Colonic mucosa (tissue), 4 donors: ENCODE data around the gene CDH4. TPM values are rescaled to one million over a fixed set of nuclear protein-coding genes. Genes with fewer than 3 reads are reported as not detected.

ENCODE experiments used
- DNase-seq: peaks from one replicate; pipeline ENCODE4 v3.0.0-alpha.2; 2020
- H3K27ac ChIP-seq: fragments of 200-600 bp; one replicate; pipeline ENCODE4 v1.8.0; 2021
- H3K27me3 ChIP-seq: fragments of 200-600 bp; one replicate; pipeline ENCODE4 v1.8.0; 2021
- H3K36me3 ChIP-seq: fragments of 200-600 bp; one replicate; pipeline ENCODE4 v1.8.0; 2021
- H3K4me1 ChIP-seq: fragments of 200-600 bp; one replicate; pipeline ENCODE4 v1.8.0; 2021; ENCODE audit warnings: mild to moderate bottlenecking
- H3K4me3 ChIP-seq: fragments of 200-600 bp; one replicate; pipeline ENCODE4 v1.8.0; 2021
- H3K9ac ChIP-seq, 2 donors: one replicate each; pipeline ENCODE4 v1.7.0; 2013; ENCODE audit warnings: control low read depth in 2 of 2, low read depth in 2 of 2, low read length in 2 of 2
- H3K9me3 ChIP-seq: fragments of 200-600 bp; one replicate; pipeline ENCODE4 v1.8.0; 2021
- CTCF ChIP-seq: fragments of 200-600 bp; IDR thresholded peaks from one replicate; pipeline ENCODE4 v1.8.0; 2022; ENCODE audit warnings: antibody characterized with exemption, mild to moderate bottlenecking
- intact Hi-C: fragments of 100-400 bp; cut with DNase I; formaldehyde crosslinking; loops from one replicate; pipeline ENCODE4 v1.14.1; 2022
- total RNA-seq, 2 donors: library from RNA; stranded (reverse); fragmentation: NEBNext Ultra II Directional in 1 of 2; extraction: Animal tissue kit (Norgen Biotek cat#: 25700) in 1 of 2; gene quantifications; one replicate each; pipeline ENCODE4 v1.2.1, GENCODE V29; 2021
- donor health status: healthy.
- donor health status: DM: no; HTN: no; CAD: no.
- donor health status: DM: no; HTN: no; CAD: no.

CDH4 gene
- total RNA-seq, 2 donors from 2014 or later, result 0.08 TPM; not detected in 1

- Histone ChIP-seq H3K36me3 (no peaks in the 10 kb centered on the region), H3K4me3 (no peak overlapping the region), H3K4me1 (no peaks in the 10 kb centered on the region), H3K27ac (no peak overlapping the region), H3K9me3 (no peaks in the 10 kb centered on the region), H3K9ac (no peak overlapping the region), H3K27me3 (no peaks in the 10 kb centered on the region)
- DNase-seq, result no peak
- intact Hi-C loops, result no loop called here
- TF ChIP-seq CTCF, result no peak
Observed at GRCh38 chr20:61559706-61560315, 307.8 kb downstream of the CDH4 start.

- no peaks in the 10 kb centered on the region for H3K27me3 ChIP-seq
- no peak overlapping the region for H3K4me3 ChIP-seq
- no peaks in the 10 kb centered on the region for H3K9me3 ChIP-seq
- H3K36me3 ChIP-seq, result no peaks in the 10 kb centered on the region
- intact Hi-C loops, result no loop called here
- H3K9ac ChIP-seq, result no peak overlapping the region
- H3K4me1 ChIP-seq, result no peaks in the 10 kb centered on the region
- DNase-seq, result no peak
- no peak for TF ChIP-seq CTCF
- no peak overlapping the region for H3K27ac ChIP-seq
Observed at GRCh38 chr20:61560361-61560853, 308.3 kb downstream of the CDH4 start.

- H3K4me3 ChIP-seq, result no peak overlapping the region
- H3K27ac ChIP-seq, result no peak overlapping the region
- no peaks in the 10 kb centered on the region for H3K27me3 ChIP-seq
- no peaks in the 10 kb centered on the region for H3K36me3 ChIP-seq
- no peaks in the 10 kb centered on the region for H3K9me3 ChIP-seq
- DNase-seq, result no peak
- intact Hi-C loops, result no loop called here
- H3K9ac ChIP-seq, result no peak overlapping the region
- no peaks in the 10 kb centered on the region for H3K4me1 ChIP-seq
- no peak for TF ChIP-seq CTCF
Observed at GRCh38 chr20:61561111-61561830, 309.2 kb downstream of the CDH4 start.

- H3K27me3 ChIP-seq, result no peaks in the 10 kb centered on the region
- no peak overlapping the region for H3K9ac ChIP-seq
- no peak for DNase-seq
- no peak for TF ChIP-seq CTCF
- intact Hi-C loops, result no loop called here
- H3K36me3 ChIP-seq, result no peaks in the 10 kb centered on the region
- H3K27ac ChIP-seq, result no peak overlapping the region
- H3K4me3 ChIP-seq, result no peak overlapping the region
- no peaks in the 10 kb centered on the region for H3K9me3 ChIP-seq
- no peaks in the 10 kb centered on the region for H3K4me1 ChIP-seq
Observed at GRCh38 chr20:61562491-61562890, 310.4 kb downstream of the CDH4 start.

- no peak overlapping the region for H3K9ac ChIP-seq
- no peaks in the 10 kb centered on the region for H3K27me3 ChIP-seq
- no peak for TF ChIP-seq CTCF
- DNase-seq, result no peak
- intact Hi-C loops, result no loop called here
- no peak overlapping the region for H3K27ac ChIP-seq
- no peaks in the 10 kb centered on the region for H3K9me3 ChIP-seq
- H3K4me3 ChIP-seq, result no peak overlapping the region
- no peaks in the 10 kb centered on the region for H3K36me3 ChIP-seq
- H3K4me1 ChIP-seq, result no peaks in the 10 kb centered on the region
Observed at GRCh38 chr20:61562897-61563504, 310.9 kb downstream of the CDH4 start.
